HG03460 (cell line): ENCODE measurements around the gene OXCT1.
"Not testable (repeated sequence)": the region's sequence is repeated elsewhere in the genome, so short reads cannot be mapped to it uniquely, and the experiment has no call there.

ENCODE experiments used
- ATAC-seq: cut with Tn5 transposase; IDR thresholded peaks from one replicate; pipeline ENCODE4 v1.9.1; 2021; ENCODE audit not compliant: unreplicated experiment

The OXCT1 gene

DNA sequence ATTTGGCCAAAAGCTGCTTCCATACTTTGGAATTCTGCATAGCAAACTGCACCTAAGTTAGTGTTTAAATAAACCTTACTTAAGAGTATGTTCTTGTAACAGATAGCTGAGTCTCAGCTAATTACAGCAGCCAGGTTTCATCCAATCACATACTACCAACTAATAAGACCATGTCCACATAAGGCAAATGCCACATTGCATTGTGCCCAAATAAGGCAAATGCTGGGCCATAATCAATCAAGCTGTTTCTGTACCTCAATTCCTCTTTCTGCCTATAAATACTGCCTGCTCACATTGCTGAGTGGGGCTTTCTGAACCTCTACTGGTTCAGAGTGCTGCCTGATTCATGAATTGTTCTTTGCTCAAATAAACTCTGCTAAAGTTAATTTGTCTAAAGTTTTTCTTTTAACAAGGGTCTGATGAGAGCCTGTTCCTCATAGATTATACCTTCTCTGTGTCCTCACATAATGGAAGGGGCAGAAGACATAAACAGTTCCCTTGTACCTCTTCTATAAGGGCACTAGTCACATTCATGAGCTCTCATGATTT lies 4.4 kb upstream of the OXCT1 start:
- no peak for ATAC-seq

DNA sequence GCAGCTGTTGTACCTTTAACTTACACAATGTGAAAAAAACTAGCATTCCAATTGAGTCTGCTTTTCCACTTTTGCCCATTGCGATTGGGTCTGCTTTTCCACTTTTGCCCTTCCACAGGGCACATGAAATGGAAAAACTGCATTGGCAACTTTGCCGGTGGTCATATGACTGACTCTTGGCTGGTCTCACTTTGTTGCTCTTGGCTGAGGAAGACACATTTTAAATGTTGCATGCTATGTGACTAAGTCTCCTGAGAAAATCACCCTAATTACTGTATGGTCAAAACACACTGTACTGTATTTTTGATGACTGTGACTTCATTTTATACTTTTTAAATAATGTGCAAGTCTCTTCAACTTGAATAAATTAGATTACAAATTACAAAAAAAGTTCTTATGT lies 1.6 kb upstream of the OXCT1 start:
- ATAC-seq: no peak

DNA sequence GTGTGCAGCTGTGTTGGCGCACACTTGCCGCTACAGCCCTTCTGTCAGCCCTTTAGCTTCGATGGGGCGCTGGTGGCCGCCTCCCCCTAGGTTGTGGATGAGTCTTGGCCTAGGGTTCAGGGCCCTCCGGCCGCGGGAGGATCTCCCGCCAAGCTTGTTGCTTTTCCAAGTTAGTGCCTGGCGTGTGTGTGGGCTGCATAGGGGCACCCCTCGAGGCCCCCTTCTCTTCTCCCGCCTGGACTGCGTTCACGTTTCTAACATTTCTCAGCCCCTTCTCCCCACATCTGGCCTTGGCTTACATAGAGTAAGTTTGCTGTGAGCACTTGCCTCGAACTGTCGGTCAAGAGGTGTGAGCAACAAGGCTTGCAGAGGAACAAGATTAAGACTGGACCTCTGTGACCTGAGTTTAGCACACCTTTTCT lies 413 bp upstream of the OXCT1 start:
- ATAC-seq: no peak

DNA sequence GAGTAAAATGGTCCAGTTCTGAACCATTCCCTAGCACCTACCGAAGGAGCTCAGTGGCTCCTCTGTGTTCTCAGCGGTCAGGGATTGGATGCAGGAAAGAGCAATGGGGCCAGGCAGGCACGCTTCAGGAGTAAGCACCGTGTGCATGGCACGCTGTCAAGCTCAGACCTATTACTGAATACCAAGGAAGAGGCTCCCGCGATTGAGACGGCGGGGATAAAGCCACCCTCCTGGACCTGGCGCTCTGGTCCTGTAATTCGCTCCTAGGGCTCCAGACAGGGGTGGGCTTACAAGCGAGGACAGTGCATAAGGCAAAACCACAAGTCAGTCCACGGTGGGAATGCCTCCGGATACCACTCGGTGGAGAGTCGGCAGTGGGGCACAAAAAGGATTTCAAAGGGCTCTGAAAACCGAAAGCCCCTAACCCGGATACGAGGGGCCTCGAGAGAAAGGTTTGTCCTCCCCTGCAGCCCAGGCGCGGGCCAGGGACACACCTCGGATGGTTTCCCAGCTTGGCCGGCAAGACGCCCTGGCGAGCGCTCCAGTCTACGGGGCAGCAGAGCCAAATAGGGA lies 988 bp downstream of the OXCT1 start:
- ATAC-seq: peak; percentile 0

DNA sequence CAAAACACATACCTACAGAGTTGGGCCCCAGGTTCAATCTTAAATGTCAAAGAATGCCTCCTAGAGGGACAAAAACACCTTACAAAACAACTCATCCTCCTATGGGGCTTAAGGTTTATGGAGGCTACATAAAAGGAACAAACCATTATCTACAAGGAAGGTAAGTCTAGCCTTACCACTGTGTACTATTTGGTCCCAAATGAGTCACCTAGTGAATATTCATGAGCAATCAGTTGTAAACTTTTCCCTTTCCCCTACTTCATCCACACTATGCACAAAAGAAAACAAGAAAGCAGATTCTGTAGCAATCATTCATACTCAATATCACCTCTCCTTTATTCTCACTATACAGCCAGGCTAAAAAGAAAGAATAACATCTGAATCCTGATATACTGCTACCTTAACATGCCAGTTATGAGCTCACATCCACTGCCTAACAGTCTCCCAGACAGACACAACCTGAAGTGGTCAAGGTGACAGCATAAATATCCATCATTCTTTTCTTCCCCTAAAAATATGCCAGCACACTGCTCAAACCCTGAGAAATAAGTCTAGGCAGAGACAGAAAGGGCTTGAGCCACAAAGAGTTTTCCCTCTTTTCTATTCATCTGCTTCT lies 6.2 kb downstream of the OXCT1 start:
- peak; percentile 53 for ATAC-seq

DNA sequence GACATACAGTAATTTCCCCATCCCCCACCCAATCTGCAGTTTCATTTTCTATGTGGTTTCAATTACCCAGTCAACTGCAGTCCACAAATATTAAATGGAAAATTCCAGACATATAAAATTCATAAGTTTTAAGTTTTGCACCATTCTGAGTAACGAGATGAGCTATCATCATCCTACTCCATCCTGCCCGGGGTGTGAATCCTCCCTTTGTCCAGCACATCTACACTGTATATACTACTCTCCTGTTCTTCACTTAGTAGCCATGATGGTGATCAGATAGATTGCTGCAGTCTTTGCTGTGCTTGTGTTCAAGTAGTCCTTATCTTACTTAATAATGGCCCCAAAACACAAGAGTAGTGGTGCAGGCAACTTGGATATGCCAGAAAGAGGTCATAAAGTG lies 11.3 kb downstream of the OXCT1 start:
- no peak for ATAC-seq

DNA sequence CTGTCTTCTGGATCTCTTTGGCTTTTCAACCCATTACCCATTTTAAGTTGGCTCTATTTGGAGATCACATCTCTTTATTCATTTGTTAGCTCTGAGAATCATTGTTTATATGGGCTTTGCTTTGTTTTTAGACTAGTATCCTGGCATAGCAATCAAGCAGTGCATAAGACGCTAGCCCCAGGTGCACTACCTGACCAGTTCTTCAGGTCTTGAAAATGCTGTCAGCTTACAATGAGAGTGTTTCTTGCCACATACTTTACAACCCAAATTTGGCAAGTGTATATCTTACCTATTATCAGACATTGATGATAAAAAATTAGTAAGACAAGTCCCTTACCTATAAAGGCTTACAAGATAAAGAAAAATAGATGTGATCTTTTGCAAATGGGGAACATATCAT lies 12.2 kb downstream of the OXCT1 start:
- ATAC-seq: no peak

DNA sequence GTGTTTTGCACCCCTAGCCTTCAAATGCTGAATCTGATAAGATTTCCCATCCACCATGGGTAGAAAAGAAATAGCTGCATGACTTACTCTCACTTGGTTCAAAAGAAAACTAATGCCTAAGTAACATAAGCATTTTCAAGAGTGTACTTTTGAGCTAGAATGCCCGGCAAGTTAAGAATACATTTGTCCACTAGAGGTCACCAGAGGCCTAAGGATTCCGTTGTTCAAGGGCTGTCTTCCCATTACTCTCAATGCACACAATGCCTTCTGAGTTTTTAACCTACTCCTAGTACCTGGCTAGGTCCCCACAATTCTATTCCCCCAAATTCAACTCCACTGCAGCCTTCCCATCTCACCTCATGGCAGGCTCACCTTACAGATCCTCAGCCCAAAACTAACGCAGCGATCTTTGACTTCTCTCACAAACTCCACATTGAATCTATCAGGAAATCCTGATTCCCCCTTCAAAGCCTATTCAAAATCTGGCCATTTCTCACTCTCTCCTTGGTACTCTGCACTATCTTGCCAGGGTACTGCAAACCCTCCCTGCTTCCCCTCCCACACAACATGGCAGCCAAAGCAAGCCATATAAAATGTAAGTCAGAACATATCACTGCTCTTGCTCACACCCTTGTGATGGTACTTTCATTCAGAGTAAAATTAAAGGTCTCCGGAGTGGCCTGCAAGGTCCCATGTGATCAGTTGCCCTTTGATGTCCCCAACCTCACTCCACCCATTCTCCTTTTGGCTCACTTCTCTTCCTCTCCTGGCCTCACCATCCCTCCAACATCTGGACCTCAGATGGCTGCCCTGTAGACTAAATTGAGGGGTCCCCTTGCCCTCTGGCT lies 13.4 kb downstream of the OXCT1 start:
- ATAC-seq: peak; percentile 86

DNA sequence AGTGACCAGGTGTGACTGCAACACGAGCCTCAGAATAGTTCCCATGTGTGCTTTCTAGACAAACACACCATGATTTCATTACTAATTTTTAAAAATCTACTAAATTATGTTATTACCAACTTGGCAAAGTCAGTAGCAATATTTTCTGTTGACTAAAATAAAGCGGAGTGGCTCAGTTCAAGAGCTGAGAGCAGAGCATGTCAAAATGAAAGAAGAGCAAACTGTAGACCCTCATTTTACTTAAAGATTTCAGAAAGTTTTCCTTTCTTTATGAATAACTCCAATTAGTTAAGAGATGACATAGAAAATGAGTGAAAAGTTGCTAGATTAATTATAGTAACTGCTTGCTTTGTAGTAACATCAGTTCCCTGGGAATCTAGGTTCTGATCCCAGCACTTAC lies 17.9 kb downstream of the OXCT1 start:
- no peak for ATAC-seq

DNA sequence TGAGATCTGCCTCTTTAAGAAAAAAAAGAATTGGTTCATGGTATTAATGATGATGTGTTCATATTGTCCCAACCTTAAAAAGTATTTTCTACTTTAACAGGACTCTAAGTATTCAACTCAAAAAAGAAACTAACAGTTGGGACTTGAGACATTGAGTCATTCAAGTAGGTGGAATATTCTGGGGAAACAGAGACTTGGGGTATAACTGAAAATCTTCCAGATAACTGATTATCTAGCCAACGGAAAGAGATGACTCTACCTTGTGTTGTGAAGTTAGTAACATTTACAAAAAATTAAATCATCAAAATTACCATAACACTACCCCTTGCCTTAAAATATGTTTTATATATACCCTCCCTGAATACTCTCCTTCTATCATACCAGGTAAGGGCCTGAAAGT lies 19.1 kb downstream of the OXCT1 start:
- ATAC-seq: no peak

DNA sequence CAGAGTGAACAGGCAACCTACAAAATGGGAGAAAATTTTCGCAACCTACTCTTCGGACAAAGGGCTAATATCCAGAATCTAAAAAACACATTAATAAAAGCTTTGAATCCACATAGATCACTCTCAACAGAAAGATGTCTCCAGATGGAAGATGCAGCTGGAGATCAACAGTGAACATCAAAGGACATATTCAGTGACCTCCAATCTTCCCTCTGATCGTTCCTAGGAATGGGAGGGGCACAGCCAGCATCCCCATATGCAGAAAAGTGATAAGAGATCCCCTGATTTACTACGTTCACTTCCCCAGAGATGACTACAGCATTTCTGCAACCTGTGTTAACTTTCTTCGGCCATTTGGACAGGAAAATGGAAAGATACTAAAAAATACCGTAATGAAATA lies 21.2 kb downstream of the OXCT1 start:
- ATAC-seq: no peak

DNA sequence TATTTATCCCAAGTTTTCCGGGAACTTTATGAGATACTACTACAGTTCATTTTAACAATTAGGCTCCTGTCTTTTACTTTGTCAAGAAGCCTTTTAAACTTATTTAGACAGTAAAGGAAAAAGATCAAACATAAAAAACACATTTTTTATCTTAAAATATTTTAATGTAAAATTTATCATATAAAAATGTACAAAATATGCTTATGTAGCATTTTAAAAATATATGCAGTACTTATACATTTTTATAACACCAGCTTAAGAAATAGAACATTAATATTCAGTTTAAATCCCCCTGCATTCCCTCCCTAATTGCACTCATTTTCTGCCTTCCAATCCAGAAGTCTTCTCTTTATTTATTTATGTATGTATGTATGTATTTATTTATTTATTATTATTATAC lies 24.5 kb downstream of the OXCT1 start:
- not testable (repeated sequence) for ATAC-seq

DNA sequence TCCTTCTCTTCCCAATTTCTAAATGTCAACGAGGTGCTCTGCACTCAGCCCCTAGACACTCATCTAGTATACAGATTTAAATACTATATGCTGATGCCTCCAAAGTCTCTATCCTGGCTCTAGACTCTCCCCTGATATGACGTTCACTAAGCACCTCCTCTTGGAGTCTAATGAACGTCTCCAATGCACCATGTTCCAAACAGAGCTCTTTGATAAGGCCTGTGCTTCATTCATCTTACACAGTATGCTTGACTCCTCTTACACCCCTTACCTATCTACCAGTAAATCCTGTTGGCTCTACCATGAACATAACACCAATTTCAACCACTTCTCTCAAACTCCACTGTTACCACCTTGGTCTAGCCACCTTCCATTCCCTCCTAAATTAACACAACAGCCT lies 25.7 kb downstream of the OXCT1 start:
- ATAC-seq: no peak

DNA sequence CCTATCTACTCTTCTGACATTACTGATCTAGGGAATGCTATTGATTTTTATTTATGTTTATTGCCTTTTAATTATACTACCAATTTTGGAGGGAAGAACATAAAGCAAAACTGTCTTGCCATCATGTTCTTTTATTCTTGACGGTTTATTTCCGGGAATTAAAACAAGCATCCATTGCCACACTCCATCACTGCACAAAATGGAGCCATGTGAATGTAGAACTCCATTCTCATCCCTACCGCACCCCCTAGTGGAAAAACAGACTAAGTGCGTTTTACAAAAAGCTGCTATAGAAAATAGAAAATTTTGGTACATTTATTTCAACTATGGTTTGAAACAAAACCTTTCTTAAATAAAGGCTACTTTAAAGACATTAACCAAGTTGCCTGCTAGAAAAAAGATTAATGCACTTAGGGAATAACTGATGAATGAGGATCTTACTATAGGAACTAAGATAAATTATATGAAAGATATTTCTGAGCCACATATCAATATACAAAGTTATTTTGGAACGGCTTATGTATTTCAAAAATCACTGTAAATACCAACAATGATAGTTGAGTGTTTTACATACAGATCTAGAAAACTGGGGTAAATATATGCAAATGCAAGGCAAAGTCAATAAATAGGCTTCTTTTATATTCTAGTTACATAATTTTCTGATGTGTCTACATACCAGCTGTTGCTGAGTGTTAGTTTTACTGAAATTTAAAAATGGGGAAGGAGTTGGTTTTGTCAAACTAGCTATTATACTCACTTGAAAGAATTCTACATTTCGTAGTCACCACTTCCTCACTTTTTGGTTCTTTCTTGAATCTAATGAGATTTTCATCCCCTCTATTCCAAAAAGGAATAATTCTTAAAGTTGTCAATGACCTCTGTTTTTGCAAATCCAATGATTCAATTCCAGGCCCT lies 26.5 kb downstream of the OXCT1 start:
- peak; percentile 44 for ATAC-seq

DNA sequence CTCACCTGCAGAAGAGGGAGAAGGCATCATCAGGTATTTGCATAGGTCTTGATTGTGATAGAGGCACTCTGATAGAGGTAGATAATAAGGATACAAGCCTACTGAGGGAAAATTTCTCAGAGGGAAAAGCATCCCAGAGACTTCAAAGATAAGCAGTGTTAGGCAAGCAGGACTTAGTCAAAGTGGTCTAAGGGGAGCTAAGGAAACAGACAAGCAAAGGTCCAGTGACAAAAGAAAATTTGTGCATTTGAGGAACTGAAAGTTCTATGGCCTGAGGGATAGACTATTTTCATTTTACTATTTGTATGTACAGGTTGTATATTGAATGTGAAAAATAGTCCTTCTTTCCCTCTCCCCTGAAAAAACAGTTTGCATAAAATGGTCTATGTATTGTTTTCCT lies 27.4 kb downstream of the OXCT1 start:
- peak; percentile 85 for ATAC-seq

DNA sequence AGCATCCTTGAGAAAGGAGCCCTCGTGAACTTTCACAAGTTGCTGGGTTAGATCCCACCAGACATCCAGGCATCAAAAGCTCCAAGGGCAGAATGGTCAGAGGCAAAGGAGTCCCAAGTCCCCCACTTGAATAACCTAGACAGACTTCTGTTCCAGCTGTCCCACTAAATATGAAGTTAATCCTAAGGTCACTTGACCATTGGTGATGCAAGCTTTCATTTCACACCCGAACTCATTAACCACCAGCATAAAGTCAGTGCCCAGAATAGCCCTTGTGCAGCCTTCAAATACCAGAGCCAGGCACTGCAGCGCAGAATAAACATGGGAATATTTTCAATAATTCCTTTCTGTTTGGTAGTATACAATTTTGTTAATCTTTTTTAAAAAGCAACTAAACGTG lies 28.9 kb downstream of the OXCT1 start:
- ATAC-seq: no peak

DNA sequence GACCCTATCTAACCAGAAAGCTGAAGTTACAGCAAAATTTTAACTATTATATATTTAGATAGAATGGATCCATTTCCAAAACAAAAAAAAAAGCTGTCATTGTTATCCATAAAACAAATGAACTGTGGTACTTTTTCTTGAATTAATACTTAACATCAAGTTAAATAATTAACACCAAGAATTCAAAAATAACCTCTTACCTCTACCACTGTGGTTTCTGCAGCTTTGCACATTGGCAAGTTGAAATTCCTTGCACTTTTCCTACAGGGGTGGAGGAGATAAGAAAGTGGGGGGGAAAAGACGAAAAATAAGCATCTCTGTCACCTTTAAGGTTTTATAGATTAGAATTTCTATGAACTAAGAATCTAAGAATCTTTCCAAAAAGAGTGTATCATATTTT lies 30.0 kb downstream of the OXCT1 start:
- no peak for ATAC-seq

DNA sequence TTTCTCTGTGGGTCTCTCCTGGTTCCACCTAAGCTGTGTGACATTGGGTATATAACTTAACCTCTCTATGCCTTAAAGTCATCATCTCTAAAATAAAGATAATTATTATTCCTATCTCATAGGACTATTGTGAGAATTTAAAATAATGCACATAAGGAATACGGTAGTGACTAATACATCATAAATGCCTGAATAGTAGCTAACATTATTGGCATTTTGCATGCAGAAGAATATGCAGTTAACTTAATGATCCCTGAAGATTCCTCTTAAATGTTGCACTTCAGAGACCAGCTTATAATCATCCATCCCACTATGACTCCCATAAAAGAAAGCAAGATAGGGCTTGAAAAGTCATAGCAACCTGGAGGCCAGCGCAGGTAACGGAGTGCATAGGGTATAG lies 32.4 kb downstream of the OXCT1 start:
- no peak for ATAC-seq

DNA sequence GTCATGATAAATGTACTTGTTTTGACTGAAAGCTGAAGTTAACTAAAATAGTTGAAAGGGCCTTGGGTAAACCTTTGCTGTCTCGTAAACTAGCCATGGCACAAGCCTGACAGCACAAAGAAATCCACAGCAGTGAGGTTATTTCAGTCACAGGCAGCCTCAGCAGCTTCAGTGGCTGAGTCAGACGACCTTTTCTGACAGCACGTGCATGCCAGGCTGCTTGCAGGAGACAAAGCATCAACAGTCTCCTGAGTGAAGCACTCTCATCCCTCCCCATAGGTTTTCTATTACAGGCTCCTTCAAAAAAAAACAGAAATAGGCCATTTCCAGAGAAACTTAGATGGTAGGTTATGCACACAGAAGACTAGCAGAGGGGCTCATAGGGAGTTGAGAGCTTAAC lies 34.6 kb downstream of the OXCT1 start:
- no peak for ATAC-seq

DNA sequence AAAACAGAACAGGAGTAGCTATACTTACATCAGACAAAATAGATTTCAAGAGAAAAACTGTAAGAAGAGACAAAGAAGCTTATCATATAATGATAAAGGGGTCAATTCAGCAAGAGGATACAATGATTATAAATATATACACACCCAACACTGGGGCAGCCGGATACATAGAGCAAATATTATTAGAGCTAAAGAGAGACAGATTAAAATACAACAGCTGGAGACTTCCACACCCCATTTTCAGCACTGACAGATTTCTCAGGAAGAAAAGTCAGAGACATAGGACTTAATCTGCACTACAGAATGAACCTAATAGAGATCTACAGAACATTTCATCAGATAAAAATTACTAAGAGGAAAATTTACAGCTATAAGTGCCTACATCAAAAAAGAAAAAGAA lies 35.7 kb downstream of the OXCT1 start:
- no peak for ATAC-seq

DNA sequence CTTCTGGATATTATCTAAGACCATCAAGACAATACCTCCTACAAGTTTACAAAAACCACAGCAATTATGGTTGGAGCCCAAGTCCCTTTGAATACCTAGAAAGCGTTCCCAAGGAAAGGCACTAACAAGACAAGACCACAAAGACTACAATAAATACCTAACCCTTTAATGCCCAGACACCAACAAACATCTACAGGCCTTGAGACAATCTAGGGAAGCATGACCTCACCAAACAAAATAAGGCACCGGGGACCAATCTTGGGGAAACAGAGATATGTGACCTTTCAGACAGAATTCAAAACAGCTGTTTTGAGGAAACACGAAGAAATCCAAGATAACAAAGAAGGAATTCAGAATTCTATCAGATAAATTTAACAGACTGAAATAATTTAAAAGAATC lies 37.8 kb downstream of the OXCT1 start:
- no peak for ATAC-seq
